Stimulated activated CD8-positive, alpha-beta memory T cell treated with anti-CD3 and anti-CD28 coated beads, Interleukin-12 subunit alpha, Interleukin-12 subunit beta, amount 100 ng/mL, for 4 hours (primary cell): ENCODE results near the gene UBTD2.
A peak's percentile ranks its signal among the peaks of the same experiment; 100 is the strongest.
"Not testable (repeated sequence)": the region's sequence is repeated elsewhere in the genome, so short reads cannot be mapped to it uniquely, and the experiment has no call there.

ENCODE experiments used
- DNase-seq: peaks from one replicate; pipeline ENCODE4 v3.0.0-alpha.2; 2020; ENCODE audit warnings: low read depth

The UBTD2 gene, protein sequence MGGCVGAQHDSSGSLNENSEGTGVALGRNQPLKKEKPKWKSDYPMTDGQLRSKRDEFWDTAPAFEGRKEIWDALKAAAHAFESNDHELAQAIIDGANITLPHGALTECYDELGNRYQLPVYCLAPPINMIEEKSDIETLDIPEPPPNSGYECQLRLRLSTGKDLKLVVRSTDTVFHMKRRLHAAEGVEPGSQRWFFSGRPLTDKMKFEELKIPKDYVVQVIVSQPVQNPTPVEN

GRCh38 chr5:172283020-172283861, at the start of gene UBTD2:
Gene UBTD2, minus strand, starts transcription at chr5:172283764. Its CDS starts 99 bp downstream, at chr5:172283665.
- DNase-seq = peak; percentile 69

DNA sequence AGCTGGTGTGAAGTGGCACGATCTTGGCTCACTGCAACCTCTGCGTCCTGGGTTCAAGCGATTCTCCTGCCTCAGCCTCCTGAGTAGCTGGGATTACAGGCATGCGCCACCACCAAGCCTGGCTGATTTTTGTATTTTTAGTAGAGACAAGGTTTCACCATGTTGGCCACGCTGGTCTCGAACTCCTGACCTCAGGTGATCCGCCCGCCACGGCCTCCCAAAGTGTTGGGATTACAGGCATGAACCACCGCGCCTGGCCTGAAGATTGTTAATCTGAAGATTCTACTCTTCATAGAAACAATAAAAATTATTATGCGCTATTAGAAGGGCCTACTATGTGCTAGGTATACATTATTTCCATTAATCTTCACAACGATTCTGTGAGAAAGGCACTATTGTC, 43.3 kb upstream of the UBTD2 start:
- not testable (repeated sequence) for DNase-seq

GRCh38 chr5:172325452-172325851, 41.9 kb upstream of the UBTD2 start:
- no peak for DNase-seq

GRCh38 chr5:172322028-172322965, 38.7 kb upstream of the UBTD2 start:
- DNase-seq = no peak

GRCh38 chr5:172321593-172321992, 38.0 kb upstream of the UBTD2 start:
- no peak for DNase-seq

DNA sequence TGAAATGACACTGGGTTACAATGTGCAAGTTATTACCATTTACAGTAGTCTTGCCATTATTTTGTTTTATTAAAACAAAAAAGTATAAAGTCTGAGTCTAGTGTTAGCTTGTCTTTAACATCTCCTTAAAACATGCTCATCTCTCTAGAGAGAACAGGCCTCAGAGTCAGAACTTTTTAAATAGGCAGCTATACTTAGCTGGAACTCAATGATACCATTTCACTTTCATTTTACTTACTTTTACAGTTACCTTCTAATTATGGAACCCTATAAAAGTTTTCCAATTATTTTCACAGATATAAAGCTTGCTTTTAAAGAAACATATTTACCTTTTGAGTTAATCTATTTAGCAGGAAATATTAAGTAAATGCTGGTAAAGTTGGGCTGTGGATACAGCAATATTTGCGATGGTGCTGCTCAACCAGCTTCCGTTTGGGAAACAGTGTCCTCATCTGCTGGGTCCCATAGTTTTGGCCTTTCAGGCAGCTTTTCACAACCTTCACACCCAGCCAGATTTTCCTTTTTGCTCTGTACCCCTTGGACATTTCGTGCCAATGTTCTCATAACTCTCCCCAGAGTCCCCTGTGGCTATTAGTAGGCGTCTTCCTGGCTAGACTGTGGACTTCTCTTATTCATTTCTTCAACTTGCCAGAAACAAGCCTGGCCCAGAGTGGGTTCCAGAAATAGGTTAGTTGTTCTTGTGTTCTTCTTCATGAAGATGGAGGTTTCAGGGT, 36.3 kb upstream of the UBTD2 start:
- DNase-seq = no peak

DNA sequence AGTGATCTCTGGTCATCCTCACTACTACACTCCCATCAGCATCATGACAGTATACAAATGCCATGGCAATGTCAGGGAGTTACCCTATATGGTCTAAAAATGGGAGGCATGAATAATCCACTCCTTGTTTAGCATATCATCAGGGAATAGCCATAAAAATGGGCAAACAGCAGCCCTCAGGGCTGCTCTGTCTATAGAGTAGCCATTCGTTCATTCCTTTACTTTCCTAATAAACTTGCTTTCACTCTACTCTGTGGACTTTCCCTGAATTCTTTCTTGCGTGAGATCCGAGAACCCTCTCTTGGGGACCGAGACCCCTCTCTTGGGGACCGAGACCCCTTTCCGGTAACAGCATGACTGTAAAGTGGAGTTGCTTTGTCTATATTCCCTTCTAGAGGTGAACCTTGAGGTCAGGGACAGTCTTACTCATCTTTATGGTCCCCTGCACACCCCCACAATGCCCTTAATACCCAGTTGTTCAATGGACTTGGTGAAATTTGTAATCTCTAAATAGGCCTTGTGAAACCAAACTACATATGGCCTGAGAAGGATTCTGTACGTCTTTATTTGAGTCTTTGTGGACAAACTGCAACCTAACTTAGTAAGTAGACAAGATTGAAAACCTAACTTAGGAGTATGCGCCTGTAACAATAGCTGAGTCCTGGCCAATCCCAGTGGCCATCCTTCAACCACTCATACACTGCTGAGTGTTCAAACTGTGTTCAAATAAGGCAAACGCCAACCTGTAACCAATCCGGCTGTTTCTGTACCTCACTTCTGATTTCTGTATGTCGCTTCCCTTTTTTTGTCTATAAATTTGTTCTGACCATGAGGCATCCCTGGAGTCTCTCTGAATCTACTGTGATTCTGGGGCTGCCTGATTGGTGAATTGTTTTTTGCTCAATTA, 32.3 kb upstream of the UBTD2 start:
- no peak for DNase-seq

- DNase-seq = no peak
Observed at GRCh38 chr5:172313915-172314314, 30.4 kb upstream of the UBTD2 start.

GRCh38 chr5:172312286-172312685, 28.7 kb upstream of the UBTD2 start:
- DNase-seq = no peak

GRCh38 chr5:172311605-172312004, 28.0 kb upstream of the UBTD2 start:
- no peak for DNase-seq

GRCh38 chr5:172311026-172311425, 27.5 kb upstream of the UBTD2 start:
- DNase-seq = no peak

GRCh38 chr5:172305380-172305779, 21.8 kb upstream of the UBTD2 start:
- DNase-seq = no peak

DNA sequence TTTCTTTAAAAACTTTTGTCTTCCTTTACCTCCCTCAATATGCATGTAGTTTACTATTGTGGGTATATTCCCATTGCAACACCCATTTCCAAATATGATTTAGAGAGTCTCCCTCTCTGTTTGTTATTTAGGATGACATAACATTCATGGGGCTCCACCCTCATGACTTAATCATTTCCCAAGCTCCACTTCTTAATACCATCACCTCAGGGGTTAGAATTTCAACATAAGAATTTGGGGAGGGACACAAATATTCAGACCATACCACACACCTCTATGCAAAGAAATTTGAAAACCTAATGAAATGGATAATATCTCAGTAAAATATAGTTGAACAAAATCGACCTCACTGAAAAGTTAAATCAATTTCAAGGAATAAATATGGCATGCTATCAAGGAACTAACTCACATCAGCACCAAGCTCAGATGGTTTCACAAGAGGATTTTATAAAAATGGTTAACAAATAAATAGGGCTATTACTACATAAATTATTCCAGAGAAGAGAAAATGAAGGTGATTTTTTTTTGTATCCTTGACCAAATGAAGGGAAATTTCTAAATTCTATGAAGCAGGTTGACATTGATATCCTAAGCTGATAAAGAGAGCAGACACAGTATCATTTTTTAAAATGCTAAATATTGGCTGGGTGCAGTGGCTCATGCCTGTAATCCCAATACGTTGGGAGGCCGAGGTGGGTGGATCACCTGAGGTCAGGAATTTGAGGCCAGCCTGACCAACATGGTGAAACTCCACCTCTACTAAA, 20.2 kb upstream of the UBTD2 start:
- DNase-seq = no peak

DNA sequence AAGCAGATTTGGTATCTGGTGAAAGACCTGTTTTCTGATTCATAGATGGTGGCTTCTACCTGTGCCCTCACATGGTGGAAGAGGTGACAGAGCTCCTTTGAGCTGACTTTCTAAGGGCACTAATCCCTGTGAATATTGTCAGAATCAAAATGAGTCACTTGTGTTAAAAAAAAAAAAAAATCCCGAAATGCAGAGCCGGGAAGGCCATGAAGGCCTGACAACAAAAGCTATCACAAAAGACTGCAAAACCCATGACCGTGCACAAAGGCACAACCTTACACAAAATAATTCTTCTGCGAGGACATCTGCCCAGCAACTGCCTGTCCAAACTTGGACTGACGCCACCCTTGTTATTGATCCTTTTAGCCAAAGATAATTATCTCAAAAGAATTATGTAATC, 19.6 kb upstream of the UBTD2 start:
- no peak for DNase-seq

- no peak for DNase-seq
Observed at GRCh38 chr5:172302047-172302710, 18.6 kb upstream of the UBTD2 start.

DNA sequence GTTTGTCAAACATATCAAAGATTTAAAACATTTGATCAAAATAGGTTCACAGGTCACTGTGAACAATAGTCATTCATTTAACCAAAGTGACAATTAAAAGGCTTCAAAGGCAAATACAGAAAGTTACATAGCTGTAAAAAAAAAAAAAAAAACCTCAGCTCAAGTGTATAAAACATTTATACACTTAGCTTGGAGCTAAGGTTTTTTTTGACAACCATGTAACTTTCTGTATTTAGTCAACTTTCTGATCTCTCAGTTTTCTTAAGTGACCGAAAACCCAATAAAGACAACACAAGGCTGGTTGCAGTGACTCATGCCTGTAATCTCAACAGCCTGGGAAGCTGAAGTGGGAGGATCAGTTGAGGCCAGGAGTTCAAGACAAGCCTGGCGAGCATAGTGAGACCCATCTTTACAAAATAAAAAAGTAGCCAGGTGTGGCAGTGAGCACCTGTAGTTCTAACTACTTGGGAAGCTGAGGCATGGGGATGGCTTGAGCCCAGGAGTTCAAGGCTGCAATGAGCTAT, 16.4 kb upstream of the UBTD2 start:
- DNase-seq = no peak

- no peak for DNase-seq
Observed at GRCh38 chr5:172294831-172295230, 11.3 kb upstream of the UBTD2 start.

- DNase-seq = no peak
Observed at GRCh38 chr5:172293745-172294342, 10.3 kb upstream of the UBTD2 start.
